OCI-LY7 (cell line): ENCODE data around the gene MCF2L2. TPM values are rescaled to one million over a fixed set of nuclear protein-coding genes. Genes with fewer than 3 reads are reported as not detected.

ENCODE experiments used
- BruUV-seq: library from RNA; stranded (reverse); fragments of 400-500 nt; replicated peaks from 2 replicates; lab custom pipeline; 2021; lab: Mats Ljungman, UMichigan
- CTCF ChIA-PET: fragments of 300-600 bp; sonication (Branson Sonifier 250); formaldehyde crosslinking; loops from one replicate; lab custom pipeline; 2022; ENCODE audit warnings: antibody characterized with exemption; ENCODE audit not compliant: unreplicated experiment; lab: Charles Lee
- POLR2A ChIA-PET: fragments of 300-600 bp; sonication (Branson Sonifier 250); formaldehyde crosslinking; loops from one replicate; lab custom pipeline; 2022; ENCODE audit warnings: antibody characterized with exemption; lab: Charles Lee
- DNase-seq: peaks from one replicate; pipeline ENCODE4 v3.0.0-alpha.2; 2015; ENCODE audit warnings: low spot score
- H2AFZ ChIP-seq: fragments of 200-600 bp; sonication (generic), shearing (Covaris generic); 2 replicates; pipeline ENCODE4 v1.6.1; 2014; ENCODE audit warnings: mild to moderate bottlenecking, antibody characterized with exemption, low read length, moderate library complexity
- H3K27ac ChIP-seq: fragments of 200-600 bp; sonication (generic); 2 replicates; pipeline ENCODE4 v1.5.1; 2014; ENCODE audit warnings: mixed run types, low read depth, mild to moderate bottlenecking, moderate library complexity, low read length, inconsistent platforms; ENCODE audit not compliant: poor library complexity, severe bottlenecking
- H3K36me3 ChIP-seq: fragments of 200-600 bp; sonication (generic); 2 replicates; pipeline ENCODE4 v1.6.1; 2014; ENCODE audit warnings: mild to moderate bottlenecking, antibody characterized with exemption, low read length, moderate library complexity, mixed read lengths; ENCODE audit not compliant: insufficient read depth
- H3K4me1 ChIP-seq: fragments of 200-600 bp; sonication (generic); 2 replicates; pipeline ENCODE4 v1.5.1; 2014; ENCODE audit warnings: mild to moderate bottlenecking, low read length; ENCODE audit not compliant: insufficient read depth, poor library complexity, severe bottlenecking
- H3K4me2 ChIP-seq: fragments of 200-600 bp; sonication (generic); 2 replicates; pipeline ENCODE4 v1.6.1; 2014; ENCODE audit warnings: mild to moderate bottlenecking, low read length
- H3K4me3 ChIP-seq: fragments of 200-600 bp; sonication (generic); 2 replicates; pipeline ENCODE4 v1.5.1; 2014; ENCODE audit warnings: mild to moderate bottlenecking, low read depth, low read length; ENCODE audit not compliant: poor library complexity, severe bottlenecking
- H3K79me2 ChIP-seq: fragments of 200-600 bp; sonication (generic); 2 replicates; pipeline ENCODE4 v1.6.1; 2016; ENCODE audit warnings: low read depth, mild to moderate bottlenecking, low read length, moderate library complexity, mixed read lengths; ENCODE audit not compliant: insufficient read depth
- H3K9me2 ChIP-seq: fragments of 200-600 bp; sonication (generic); 2 replicates; pipeline ENCODE4 v1.6.1; 2016; ENCODE audit warnings: mild to moderate bottlenecking, low read length, mixed read lengths; ENCODE audit not compliant: insufficient read depth
- H3K9me3 ChIP-seq: fragments of 200-600 bp; sonication (generic); 2 replicates; pipeline ENCODE4 v1.6.1; 2014; ENCODE audit warnings: mild to moderate bottlenecking, mixed run types, low read length, mixed read lengths
- H4K20me1 ChIP-seq: fragments of 200-600 bp; sonication (generic); 2 replicates; pipeline ENCODE4 v1.6.1; 2014; ENCODE audit warnings: mild to moderate bottlenecking, antibody characterized with exemption, low read length, moderate library complexity, mixed read lengths; ENCODE audit not compliant: insufficient read depth
- CTCF ChIP-seq: fragments of 200-600 bp; sonication (generic); conservative IDR thresholded peaks from 2 replicates; pipeline ENCODE4 v1.5.1; 2014; ENCODE audit warnings: mild to moderate bottlenecking, antibody characterized with exemption, low read length, moderate library complexity, mixed read lengths
- EZH2phosphoT487 ChIP-seq: fragments of 200-600 bp; sonication (generic); IDR thresholded peaks from 2 replicates; pipeline ENCODE4 v1.6.1; 2018; ENCODE audit warnings: low read depth, borderline replicate concordance, mild to moderate bottlenecking, mixed run types, antibody characterized with exemption, low read length, moderate library complexity, mixed read lengths
- intact Hi-C: fragments of 100-400 bp; cut with micrococcal nuclease; formaldehyde crosslinking; loops from one replicate; pipeline ENCODE4 v1.10.0; 2022; ENCODE audit not compliant: unreplicated experiment
- total RNA-seq, 2 experiments: library from RNA; depleted of rRNA in 1 of 2; stranded (reverse); fragments of >200 nt in 1 of 2; shearing (Covaris generic) in 1 of 2; gene quantifications; 2 replicates each; pipeline ENCODE4 v1.2.3, GENCODE V29; 2014 to 2022

MCF2L2 gene
- total RNA-seq, 2 experiments from 2014 or later, result 6.6 to 8.0 TPM

- no peaks in the 10 kb centered on the region for H4K20me1 ChIP-seq
- no peak overlapping the region for H2AFZ ChIP-seq
- no peaks in the 10 kb centered on the region for H3K79me2 ChIP-seq
- DNase-seq, result no peak
- no TSS peak for BruUV-seq
- no peaks in the 10 kb centered on the region for H3K9me2 ChIP-seq
- no peak overlapping the region for H3K4me3 ChIP-seq
- TF ChIP-seq CTCF (no peak), EZH2phosphoT487 (no peak)
- CTCF ChIA-PET, result no interaction called here
- H3K27ac ChIP-seq, result no peak overlapping the region
- no peaks in the 10 kb centered on the region for H3K4me1 ChIP-seq
- H3K9me3 ChIP-seq, result peaks cover 12% of the 10 kb centered on the region
- no peak overlapping the region for H3K4me2 ChIP-seq
- intact Hi-C loops, result no loop called here
- POLR2A ChIA-PET, result interaction anchor here (1.1 to 1.2 kb wide), 2 partner anchors 14 to 143 kb away, joined by 3 to 7 read pairs; no protein-coding TSS in a partner anchor
- no peaks in the 10 kb centered on the region for H3K36me3 ChIP-seq
These were observed 183.4 kb downstream of the MCF2L2 start for GRCh38 chr3:183244981-183245476.

GRCh38 chr3:183244219-183244618 is 184.2 kb downstream of the MCF2L2 start:
- no peak overlapping the region for H3K27ac ChIP-seq
- H4K20me1 ChIP-seq, result no peaks in the 10 kb centered on the region
- H3K4me2 ChIP-seq, result no peak overlapping the region
- no peaks in the 10 kb centered on the region for H3K36me3 ChIP-seq
- H2AFZ ChIP-seq, result no peak overlapping the region
- H3K4me3 ChIP-seq, result no peak overlapping the region
- no TSS peak for BruUV-seq
- TF ChIP-seq EZH2phosphoT487, result no peak
- no peak for TF ChIP-seq CTCF
- H3K9me2 ChIP-seq, result no peaks in the 10 kb centered on the region
- no peaks in the 10 kb centered on the region for H3K4me1 ChIP-seq
- CTCF ChIA-PET, result no interaction called here
- intact Hi-C loops, result no loop called here
- peaks cover 12% of the 10 kb centered on the region for H3K9me3 ChIP-seq
- DNase-seq, result no peak
- POLR2A ChIA-PET, result interaction anchor here (0.6 to 1.2 kb wide), 3 partner anchors 14 to 870 kb away, joined by 3 to 7 read pairs (median 3); no protein-coding TSS in a partner anchor
- H3K79me2 ChIP-seq, result no peaks in the 10 kb centered on the region

- POLR2A ChIA-PET, result no interaction called here
- Histone ChIP-seq H3K9me2 (no peaks in the 10 kb centered on the region), H3K27ac (no peak overlapping the region), H3K4me1 (no peaks in the 10 kb centered on the region), H3K4me3 (no peak overlapping the region), H3K9me3 (peaks cover 12% of the 10 kb centered on the region), H4K20me1 (no peaks in the 10 kb centered on the region), H2AFZ (no peak overlapping the region), H3K36me3 (no peaks in the 10 kb centered on the region), H3K79me2 (no peaks in the 10 kb centered on the region), H3K4me2 (no peak overlapping the region)
- intact Hi-C loops, result no loop called here
- CTCF ChIA-PET, result interaction anchor here (0.6 kb wide), 1 partner anchor 101 kb away, joined by 5 read pairs; no protein-coding TSS in a partner anchor
- no peak for DNase-seq
- no peak for TF ChIP-seq CTCF
- TF ChIP-seq EZH2phosphoT487, result no peak
- no TSS peak for BruUV-seq
These were observed 186.0 kb downstream of the MCF2L2 start for GRCh38 chr3:183242431-183242830.
